IPS DF 19.7 (cell line): ENCODE measurements around the gene SLC35F1.

ENCODE experiments used
- DNase-seq: peaks from one replicate; pipeline ENCODE4 v3.0.0-alpha.2; 2013; ENCODE audit warnings: low read depth, low spot score

SLC35F1 gene

DNA sequence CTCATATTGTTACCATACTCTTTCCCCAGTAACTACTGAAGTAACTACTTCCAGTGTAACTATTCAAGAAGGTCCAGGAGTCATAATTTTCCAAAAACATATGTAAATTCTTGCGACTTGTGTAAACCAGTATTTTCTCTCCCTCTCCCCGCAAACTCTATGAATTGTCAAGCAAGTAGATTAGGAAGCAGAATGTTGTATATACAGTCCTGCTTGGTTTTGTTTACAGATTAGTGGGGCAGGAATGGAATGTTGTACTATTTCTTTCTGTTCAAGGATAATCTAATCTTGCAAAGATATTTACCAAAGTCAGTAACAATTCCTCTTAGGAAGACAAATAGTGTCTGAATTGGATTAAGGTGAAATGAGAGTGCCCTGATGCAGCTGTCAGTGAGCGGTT, 406.1 kb downstream of the SLC35F1 start:
- no peak for DNase-seq

GRCh38 chr6:118313762-118314161, 406.7 kb downstream of the SLC35F1 start:
- no peak for DNase-seq

DNA sequence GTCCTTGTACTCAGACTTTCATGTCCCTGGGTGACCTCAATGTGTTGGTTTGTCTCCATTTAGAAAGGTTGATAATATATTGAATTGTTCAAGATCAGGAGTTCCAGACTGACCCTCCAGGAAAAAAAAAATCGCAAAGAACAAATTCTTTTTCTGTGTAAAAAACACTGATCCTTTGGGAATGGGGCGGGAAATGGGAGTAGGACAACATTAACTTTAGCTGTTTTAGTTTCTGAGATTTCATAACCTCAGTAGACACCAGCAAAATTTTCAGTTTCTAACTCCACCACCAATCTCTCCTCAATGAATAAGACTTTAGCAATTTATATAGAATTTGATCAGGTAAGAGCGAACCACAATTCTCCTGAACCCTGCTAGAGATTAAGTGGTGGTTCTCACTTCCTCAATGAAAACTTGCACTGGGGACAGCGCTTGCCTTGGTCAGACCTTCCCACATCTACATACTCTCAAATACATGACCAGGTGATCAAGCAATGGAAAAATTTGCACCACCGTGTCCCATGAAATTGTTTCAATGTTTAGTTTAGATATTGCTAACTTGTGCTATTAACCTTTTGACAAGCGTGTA, 409.8 kb downstream of the SLC35F1 start:
- no peak for DNase-seq

DNA sequence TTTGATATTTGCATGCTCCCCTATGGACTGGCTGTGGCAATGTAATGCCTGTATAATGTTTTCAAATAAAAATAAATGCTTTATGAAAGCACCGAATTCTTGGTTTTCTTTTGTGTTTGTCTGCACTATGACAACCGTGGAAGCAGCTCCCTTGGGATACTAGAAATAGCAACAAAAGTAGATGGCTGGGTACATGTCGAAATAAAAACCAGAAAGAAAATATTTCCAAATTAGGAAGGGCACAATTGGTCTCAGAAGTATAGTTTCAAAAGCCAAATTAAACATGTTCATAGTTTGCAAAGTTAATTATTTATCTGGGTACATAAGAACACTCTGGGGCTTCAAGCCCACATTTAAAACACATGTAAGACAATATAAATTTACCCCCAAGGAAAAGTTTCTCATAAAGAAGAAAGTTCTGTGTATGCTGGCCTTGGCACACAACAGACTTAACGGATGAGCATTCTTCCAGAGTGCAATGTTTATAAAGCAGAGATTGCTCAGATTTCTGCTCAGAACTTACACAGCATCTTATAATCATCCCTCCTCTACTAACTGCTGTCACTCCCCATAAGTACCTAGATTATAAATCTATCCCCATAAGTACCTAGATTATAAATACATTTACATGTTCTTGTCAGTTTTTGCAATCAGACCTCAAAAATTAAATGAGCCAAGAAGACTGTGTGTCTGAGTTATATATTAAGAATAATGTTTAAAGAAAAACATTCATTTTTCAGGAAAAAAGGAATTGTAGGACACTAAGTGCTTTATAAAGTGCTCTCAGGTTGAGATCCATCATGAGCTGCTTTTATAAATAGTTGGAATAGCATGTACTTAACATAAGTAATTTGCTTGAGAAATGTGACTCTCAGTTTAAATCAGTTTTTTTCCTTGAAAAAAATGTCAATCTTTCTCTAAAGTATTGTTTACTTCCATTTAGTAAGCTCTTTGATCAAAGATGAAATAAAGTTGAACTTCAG, 410.8 kb downstream of the SLC35F1 start:
- no peak for DNase-seq

GRCh38 chr6:118318648-118319047, 411.6 kb downstream of the SLC35F1 start:
- no peak for DNase-seq

- DNase-seq: no peak
Measured at GRCh38 chr6:118319416-118319815, 412.4 kb downstream of the SLC35F1 start.

- no peak for DNase-seq
Measured at GRCh38 chr6:118319894-118320649, 413.0 kb downstream of the SLC35F1 start.

DNA sequence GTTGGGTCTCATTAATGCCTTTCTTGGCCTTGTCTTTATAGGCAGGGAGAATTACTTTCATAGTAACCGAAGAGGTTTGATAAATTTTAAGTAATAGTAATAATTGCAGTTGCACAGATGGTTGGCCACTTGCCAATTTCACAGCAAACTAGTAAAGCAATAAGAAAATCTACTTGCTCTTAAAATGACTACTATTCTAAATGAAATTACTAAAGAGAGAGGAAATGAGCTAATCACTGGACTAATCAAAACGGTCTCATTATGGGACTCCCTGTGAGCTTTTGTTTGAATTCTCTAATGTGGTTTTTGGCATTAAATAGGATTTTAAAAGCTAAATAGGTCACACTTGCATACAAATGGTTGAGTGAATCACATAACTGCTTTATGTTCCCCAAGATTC, 413.6 kb downstream of the SLC35F1 start:
- DNase-seq: no peak

GRCh38 chr6:118324116-118324515, 417.1 kb downstream of the SLC35F1 start:
- peak; percentile 56 for DNase-seq

GRCh38 chr6:118325220-118325860, 418.3 kb downstream of the SLC35F1 start:
- DNase-seq: no peak

- DNase-seq: no peak
Measured at GRCh38 chr6:118326712-118327111, 419.6 kb downstream of the SLC35F1 start.

DNA sequence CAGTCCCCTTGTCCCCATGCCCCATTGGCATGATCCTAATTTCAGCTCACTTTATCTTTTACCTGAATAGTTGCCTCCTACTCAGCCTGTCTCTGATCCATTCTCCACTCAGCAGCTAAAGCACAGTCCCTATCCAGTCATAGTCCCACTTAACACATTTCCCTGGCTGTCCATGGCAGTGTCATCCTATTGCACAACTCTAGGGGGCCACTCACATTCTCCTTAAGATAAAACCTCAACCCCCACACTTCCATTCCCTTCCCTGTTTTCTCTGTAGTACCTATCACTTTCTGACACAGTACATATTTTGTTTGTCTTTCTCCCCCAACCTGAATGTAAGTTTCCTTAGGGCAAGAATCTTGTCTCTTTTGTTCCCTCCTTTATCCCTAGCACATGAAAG, 420.2 kb downstream of the SLC35F1 start:
- no peak for DNase-seq

DNA sequence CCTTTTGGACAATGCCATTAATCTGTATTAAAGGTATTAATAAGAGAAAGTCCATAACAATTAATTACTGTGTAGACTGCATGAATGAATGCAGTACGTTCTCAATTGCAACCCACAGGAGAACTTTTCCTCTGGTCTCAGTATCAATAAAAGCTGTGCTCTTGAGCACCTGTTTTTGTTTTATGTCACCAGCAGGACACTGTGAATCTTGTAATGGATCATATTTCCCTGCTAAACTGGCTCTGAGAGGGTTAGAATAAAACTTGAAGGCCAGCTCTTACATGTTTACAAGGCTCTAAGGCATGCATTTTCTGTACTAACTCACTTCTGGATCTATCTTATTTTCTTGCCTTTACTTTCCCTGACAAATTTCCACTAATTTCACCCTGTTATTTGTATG, 426.7 kb downstream of the SLC35F1 start:
- DNase-seq: no peak

- DNase-seq: no peak
Measured at GRCh38 chr6:118334634-118335033, 427.6 kb downstream of the SLC35F1 start.

- DNase-seq: no peak
Measured at GRCh38 chr6:118335325-118335816, 428.3 kb downstream of the SLC35F1 start.

- no peak for DNase-seq
Measured at GRCh38 chr6:118344014-118344670, 437.1 kb downstream of the SLC35F1 start.

GRCh38 chr6:118350881-118351430, 443.9 kb downstream of the SLC35F1 start:
- DNase-seq: no peak

GRCh38 chr6:118353564-118353963, 446.5 kb downstream of the SLC35F1 start:
- no peak for DNase-seq

GRCh38 chr6:118354641-118355040, 447.6 kb downstream of the SLC35F1 start:
- DNase-seq: no peak

DNA sequence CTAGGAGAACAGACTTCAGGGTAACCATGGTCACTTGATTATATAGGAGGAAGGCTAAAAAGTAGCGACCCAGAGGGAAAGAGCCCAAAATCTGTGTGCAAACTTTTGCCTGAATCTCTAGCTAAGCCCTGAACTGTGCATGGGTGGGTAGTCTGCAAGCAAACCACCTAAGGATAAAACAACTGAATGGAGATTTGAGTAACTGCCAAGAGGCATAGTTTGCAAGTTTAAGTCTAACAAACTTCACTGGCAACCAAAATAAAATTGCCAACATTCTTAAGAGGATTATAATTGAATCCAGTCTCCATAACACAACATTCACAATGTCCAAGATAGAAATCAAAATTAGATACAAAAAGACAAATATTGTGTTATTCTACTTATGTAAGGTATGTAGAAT, 449.0 kb downstream of the SLC35F1 start:
- DNase-seq: no peak

DNA sequence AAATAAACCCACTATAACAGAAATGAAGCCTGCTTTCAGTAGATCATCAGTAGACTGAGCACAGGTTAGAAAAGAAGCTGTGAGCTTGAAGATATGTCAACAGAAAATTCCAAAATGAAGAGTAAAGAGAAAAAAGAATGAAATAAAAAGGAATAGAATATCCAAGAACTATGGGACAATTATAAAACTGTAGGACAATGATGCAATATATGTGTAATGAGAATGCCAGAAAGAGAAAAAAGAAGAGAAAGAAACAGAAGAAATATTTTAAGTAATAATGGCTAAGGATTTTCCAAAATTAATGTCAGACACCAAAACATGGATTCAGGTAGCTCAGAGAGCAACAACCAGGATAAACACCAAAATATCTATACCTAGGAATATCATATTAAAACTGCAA, 449.6 kb downstream of the SLC35F1 start:
- no peak for DNase-seq
